Tibial nerve (tissue), 4 donors: ENCODE results near the gene PLSCR1. TPM values are rescaled to one million over a fixed set of nuclear protein-coding genes. Genes with fewer than 3 reads are reported as not detected.
A peak's percentile ranks its signal among the peaks of the same experiment; 100 is the strongest.
"Not testable (repeated sequence)": the region's sequence is repeated elsewhere in the genome, so short reads cannot be mapped to it uniquely, and the experiment has no call there.

Experiments
- DNase-seq, 2 donors: peaks; one replicate each; pipeline ENCODE4 v3.0.0-alpha.2; 2019; ENCODE audit warnings: low spot score in 2 of 2
- H3K27ac ChIP-seq, 4 donors: fragments of 200-600 bp; sonication (generic) in 3 of 4; one replicate each; pipeline ENCODE4 v1.5.1; 2017 to 2019; ENCODE audit warnings: mild to moderate bottlenecking in 1 of 4
- H3K27me3 ChIP-seq, 2 donors: fragments of 200-600 bp; sonication (generic) in 1 of 2; one replicate each; pipeline versions ENCODE4 v1.5.1 to v1.6.0; 2017 to 2019
- H3K36me3 ChIP-seq, 3 donors: fragments of 200-600 bp; sonication (generic); one replicate each; pipeline ENCODE4 v1.5.1; 2018 to 2019
- H3K4me1 ChIP-seq, 4 donors: fragments of 200-600 bp; sonication (generic) in 3 of 4; one replicate each; pipeline ENCODE4 v1.5.1; 2017 to 2019
- H3K4me3 ChIP-seq, 4 donors: fragments of 200-600 bp; sonication (generic) in 3 of 4; one replicate each; pipeline ENCODE4 v1.5.1; 2017 to 2019; ENCODE audit warnings: mild to moderate bottlenecking in 1 of 4, moderate library complexity in 1 of 4
- H3K9me3 ChIP-seq, 4 donors: fragments of 200-600 bp; sonication (generic) in 3 of 4; one replicate each; pipeline ENCODE4 v1.5.1; 2017 to 2019
- CTCF ChIP-seq, 5 experiments: fragments of 200-600 bp in 3 of 5; fragments of 450-650 bp in 2 of 5; sonication (generic) in 3 of 5; IDR thresholded peaks; one replicate each; pipeline ENCODE4 v1.5.1; 2016 to 2019; ENCODE audit warnings: antibody characterized with exemption in 5 of 5, mild to moderate bottlenecking in 3 of 5, moderate library complexity in 2 of 5
- EP300 ChIP-seq, 2 donors: sonication (generic); formaldehyde crosslinking; IDR thresholded peaks; one replicate each; pipeline ENCODE4 v1.6.1; 2017; ENCODE audit warnings: antibody characterized with exemption in 2 of 2, mild to moderate bottlenecking in 1 of 2
- POLR2A ChIP-seq, 2 donors: fragments of 450-650 bp; IDR thresholded peaks; one replicate each; pipeline ENCODE4 v1.6.1; 2017; ENCODE audit warnings: antibody characterized with exemption in 2 of 2, mild to moderate bottlenecking in 2 of 2, moderate library complexity in 2 of 2
- WGBS, 2 donors: methylation state at CpG; one replicate each; pipeline ENCODE4 v1.1.5; 2018; 5-methylcytosine and 5-hydroxymethylcytosine counted together
- total RNA-seq, 4 donors: library from RNA; depleted of rRNA; stranded (reverse); fragments of >200 nt; gene quantifications; one replicate each; pipeline ENCODE4 v1.1.0, GENCODE V29; 2016

PLSCR1 gene
- total RNA-seq, 4 donors from 2014 or later = 57.8 to 104 (median 68.7) TPM

- no peaks in the 10 kb centered on the region for H3K4me1 ChIP-seq
- no peaks in the 10 kb centered on the region for H3K27me3 ChIP-seq
- peaks cover 0 to 13% (median 1%) of the 10 kb centered on the region in 4 donors for H3K9me3 ChIP-seq
- H3K4me3 ChIP-seq = no peak overlapping the region
- H3K27ac ChIP-seq = no peak overlapping the region
- no peak for TF ChIP-seq POLR2A (IDR thresholded peaks at IDR 0.05)
- TF ChIP-seq EP300 (IDR thresholded peaks at IDR 0.05) = no peak
- no peak for TF ChIP-seq CTCF (IDR thresholded peaks at IDR 0.05)
- DNase-seq = no peak
- H3K36me3 ChIP-seq = no peaks in the 10 kb centered on the region
Measured at GRCh38 chr3:146485297-146485696, 59.1 kb downstream of the PLSCR1 start.

- TF ChIP-seq POLR2A (IDR thresholded peaks at IDR 0.05) = no peak
- TF ChIP-seq EP300 (IDR thresholded peaks at IDR 0.05) = no peak
- TF ChIP-seq CTCF (IDR thresholded peaks at IDR 0.05) = no peak
- no peaks in the 10 kb centered on the region for H3K4me1 ChIP-seq
- WGBS, 2 donors = 83 to 88% methylated on average over 5 to 6 of the region's 6 CpGs
- H3K4me3 ChIP-seq = no peak overlapping the region
- no peaks in the 10 kb centered on the region for H3K36me3 ChIP-seq
- no peaks in the 10 kb centered on the region for H3K27me3 ChIP-seq
- H3K9me3 ChIP-seq = no peaks in the 10 kb centered on the region
- no peak for DNase-seq
- H3K27ac ChIP-seq = no peak overlapping the region
Measured at GRCh38 chr3:146476094-146476740, 68.2 kb downstream of the PLSCR1 start.

GRCh38 chr3:146474976-146475375, 69.4 kb downstream of the PLSCR1 start:
- not testable (repeated sequence) for H3K4me1 ChIP-seq, H3K36me3 ChIP-seq, H3K9me3 ChIP-seq, H3K4me3 ChIP-seq, DNase-seq, H3K27me3 ChIP-seq, H3K27ac ChIP-seq
- 82% methylated on average over 2 of the region's 2 CpGs for WGBS, 2 donors

GRCh38 chr3:146473726-146474125, 70.7 kb downstream of the PLSCR1 start:
- TF ChIP-seq POLR2A (IDR thresholded peaks at IDR 0.05) = no peak
- TF ChIP-seq EP300 (IDR thresholded peaks at IDR 0.05) = peak in 1 of 2 donors; percentile 22
- Histone ChIP-seq H3K4me1 (peaks cover 0 to 12% (median 0%) of the 10 kb centered on the region in 4 donors), H3K9me3 (no peaks in the 10 kb centered on the region), H3K27ac (no peak overlapping the region), H3K36me3 (no peaks in the 10 kb centered on the region), H3K27me3 (no peaks in the 10 kb centered on the region), H3K4me3 (no peak overlapping the region)
- no peak for DNase-seq
- WGBS, 2 donors = 82 to 84% methylated on average over 2 of the region's 2 CpGs

- Histone ChIP-seq H3K27ac (no peak overlapping the region), H3K27me3 (no peaks in the 10 kb centered on the region), H3K4me1 (peaks cover 0 to 18% (median 0%) of the 10 kb centered on the region in 4 donors), H3K36me3 (no peaks in the 10 kb centered on the region), H3K4me3 (no peak overlapping the region), H3K9me3 (no peaks in the 10 kb centered on the region)
- 93 to 95% methylated on average over 1 of the region's 1 CpG for WGBS, 2 donors
- TF ChIP-seq CTCF (IDR thresholded peaks at IDR 0.05) = no peak
- TF ChIP-seq POLR2A (IDR thresholded peaks at IDR 0.05) = no peak
- TF ChIP-seq EP300 (IDR thresholded peaks at IDR 0.05) = no peak
- no peak for DNase-seq
Measured at GRCh38 chr3:146472611-146473010, 71.8 kb downstream of the PLSCR1 start.

- Histone ChIP-seq H3K27me3 (no peaks in the 10 kb centered on the region), H3K9me3 (no peaks in the 10 kb centered on the region), H3K36me3 (no peaks in the 10 kb centered on the region), H3K4me3 (no peak overlapping the region), H3K4me1 (peaks cover 0 to 18% (median 0%) of the 10 kb centered on the region in 4 donors), H3K27ac (no peak overlapping the region)
- TF ChIP-seq POLR2A (IDR thresholded peaks at IDR 0.05) (no peak), EP300 (IDR thresholded peaks at IDR 0.05) (no peak), CTCF (IDR thresholded peaks at IDR 0.05) (no peak)
- no peak for DNase-seq
- 93 to 94% methylated on average over 1 of the region's 1 CpG for WGBS, 2 donors
Measured at GRCh38 chr3:146471012-146471411, 73.4 kb downstream of the PLSCR1 start.
